GM18858 (cell line): Measurements from ENCODE around the gene KCNAB2.

Source experiments
- ATAC-seq: cut with Tn5 transposase; IDR thresholded peaks from one replicate; pipeline ENCODE4 v1.9.1; 2021; ENCODE audit not compliant: unreplicated experiment

KCNAB2 gene

DNA sequence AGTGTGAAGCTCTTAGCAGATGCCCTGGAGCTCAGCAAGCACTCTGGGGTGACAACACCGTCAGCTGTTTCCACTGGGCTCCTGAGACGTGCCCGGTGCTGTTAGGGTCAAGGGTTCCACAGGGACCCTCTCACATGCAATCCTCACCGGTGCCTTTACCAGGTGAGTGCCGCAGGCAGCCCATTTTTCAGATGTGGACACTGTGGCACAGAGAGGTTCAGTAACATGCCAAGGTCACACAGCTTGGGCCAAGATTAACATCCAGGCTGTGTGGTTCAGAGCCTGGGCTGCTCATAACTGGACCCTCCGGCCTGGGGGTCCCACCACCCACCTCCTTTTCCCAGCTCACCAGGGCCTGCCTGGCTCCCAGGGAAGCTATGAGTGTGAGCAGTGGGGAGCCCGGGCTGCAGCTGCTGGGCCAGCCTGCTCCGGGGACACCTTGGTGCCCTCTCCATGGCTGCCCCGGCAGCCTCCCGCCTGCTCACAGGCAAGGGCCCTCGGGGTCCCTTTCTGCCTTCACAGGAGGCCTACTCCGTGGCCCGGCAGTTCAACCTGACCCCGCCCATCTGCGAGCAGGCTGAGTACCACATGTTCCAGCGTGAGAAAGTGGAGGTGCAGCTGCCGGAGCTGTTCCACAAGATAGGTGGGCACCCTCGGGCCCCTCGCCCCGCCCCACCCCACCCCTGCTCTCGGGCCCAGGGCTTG lies 49.3 kb downstream of the KCNAB2 start:
- no peak for ATAC-seq

DNA sequence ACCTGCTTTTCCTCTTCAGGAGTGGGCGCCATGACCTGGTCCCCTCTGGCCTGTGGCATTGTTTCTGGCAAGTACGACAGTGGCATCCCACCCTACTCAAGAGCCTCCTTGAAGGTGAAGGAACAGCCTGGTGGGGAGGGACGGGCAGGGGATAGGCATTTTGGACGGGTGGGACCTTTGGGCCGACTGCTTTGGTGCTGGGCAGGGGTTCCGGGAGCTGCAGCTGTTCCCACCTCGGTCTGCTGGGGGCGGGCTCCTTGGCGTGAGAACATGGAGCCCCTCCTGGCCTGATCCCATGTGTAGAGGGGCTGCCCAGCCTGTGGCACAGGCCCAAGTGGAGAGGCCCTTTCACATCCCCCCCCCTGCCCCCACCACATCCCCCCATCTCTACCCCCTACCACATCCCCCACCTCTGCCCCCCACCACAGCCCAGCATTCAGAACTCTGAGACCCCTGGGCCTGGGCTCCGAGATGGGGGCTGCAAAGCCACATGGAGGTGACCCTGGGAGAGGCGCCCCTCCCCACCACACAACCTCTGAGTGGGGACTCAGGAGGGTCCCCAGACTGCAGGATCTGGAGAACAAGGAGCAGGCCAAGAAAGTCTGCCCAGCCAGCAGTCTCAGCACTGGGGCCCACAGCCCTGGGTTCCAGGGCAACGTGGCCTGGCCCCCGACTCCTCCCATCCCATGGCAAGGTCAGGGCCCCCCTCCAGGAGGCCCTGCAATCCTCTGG lies 50.0 kb downstream of the KCNAB2 start:
- ATAC-seq = no peak

DNA sequence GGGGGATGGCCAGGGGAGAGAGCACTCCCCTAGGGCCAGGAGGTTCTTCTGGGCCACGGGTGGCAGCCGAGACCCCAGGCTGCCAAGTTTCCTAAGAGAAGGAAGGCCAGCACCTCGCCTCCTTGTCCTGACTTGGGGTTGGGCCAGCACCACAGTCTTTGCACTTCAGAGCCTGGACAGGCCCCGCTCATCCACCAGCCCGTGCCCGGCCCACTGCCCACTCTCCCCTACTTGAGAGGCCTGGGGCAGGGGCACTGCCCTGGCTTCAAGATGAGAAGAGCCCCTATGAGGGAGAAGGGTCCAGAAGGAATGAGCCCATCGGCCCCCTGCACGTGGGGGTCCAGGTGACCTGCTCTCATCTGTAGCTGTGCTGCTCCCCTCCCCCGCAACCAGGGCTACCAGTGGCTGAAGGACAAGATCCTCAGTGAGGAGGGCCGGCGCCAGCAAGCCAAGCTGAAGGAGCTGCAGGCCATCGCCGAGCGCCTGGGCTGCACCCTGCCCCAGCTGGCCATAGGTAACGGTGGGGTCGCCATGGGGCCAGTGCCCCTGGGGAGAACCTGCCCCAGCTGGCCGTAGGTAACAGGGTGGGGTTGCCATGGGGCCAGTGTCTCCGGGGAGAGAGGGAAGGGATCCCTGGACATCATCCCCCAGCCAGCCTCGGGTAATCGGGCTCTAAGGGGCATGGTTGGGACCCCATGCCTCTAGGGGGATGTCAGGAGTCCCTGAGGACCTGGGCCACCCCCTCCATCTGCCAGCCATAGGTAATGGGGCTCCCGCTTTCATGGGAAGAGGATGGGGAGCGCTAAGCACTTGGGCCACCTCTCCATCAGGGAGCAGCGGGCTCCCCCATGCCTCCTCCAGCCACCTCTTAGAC lies 50.8 kb downstream of the KCNAB2 start:
- no peak for ATAC-seq

DNA sequence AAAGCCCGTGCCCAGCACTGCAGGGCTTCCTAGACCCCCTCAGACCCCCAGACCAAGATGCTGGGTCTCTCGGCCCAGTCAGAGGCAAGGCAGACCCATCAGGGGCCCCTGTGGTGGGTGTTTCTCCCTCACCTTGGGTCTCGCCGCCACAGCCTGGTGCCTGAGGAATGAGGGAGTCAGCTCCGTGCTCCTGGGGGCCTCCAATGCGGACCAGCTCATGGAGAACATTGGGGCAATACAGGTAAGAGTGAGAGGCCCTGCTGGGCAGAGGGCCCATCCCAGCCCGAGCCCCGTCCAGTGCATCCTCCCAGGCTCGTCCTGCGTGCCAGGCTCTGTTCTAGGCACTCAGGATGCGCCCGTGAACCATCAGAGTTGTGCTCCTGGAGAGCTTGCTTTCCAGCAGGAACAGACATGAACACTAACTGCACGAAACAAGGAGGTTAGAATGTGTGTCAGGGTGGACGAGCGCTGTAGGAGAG lies 51.5 kb downstream of the KCNAB2 start:
- ATAC-seq = no peak

DNA sequence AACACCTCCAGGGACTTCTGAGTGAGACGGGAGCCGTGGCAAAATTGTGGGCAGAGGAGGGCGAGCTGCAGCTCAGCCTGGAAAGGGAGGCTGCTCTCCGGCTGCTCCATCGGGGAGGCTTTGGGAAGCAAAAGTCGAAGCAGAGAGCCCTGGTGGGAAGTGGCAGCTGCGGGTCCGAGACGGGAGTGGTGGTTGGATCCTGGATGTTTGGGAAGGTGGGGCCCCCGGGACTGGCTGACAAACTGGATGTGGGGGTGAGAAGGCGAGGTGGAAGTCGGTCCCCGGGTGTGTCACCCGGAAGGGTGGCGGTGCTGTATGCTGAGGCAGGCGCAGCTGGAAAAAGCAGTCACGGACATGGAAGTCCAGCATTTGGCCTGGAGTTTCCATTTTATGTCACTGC lies 52.1 kb downstream of the KCNAB2 start:
- ATAC-seq = no peak

DNA sequence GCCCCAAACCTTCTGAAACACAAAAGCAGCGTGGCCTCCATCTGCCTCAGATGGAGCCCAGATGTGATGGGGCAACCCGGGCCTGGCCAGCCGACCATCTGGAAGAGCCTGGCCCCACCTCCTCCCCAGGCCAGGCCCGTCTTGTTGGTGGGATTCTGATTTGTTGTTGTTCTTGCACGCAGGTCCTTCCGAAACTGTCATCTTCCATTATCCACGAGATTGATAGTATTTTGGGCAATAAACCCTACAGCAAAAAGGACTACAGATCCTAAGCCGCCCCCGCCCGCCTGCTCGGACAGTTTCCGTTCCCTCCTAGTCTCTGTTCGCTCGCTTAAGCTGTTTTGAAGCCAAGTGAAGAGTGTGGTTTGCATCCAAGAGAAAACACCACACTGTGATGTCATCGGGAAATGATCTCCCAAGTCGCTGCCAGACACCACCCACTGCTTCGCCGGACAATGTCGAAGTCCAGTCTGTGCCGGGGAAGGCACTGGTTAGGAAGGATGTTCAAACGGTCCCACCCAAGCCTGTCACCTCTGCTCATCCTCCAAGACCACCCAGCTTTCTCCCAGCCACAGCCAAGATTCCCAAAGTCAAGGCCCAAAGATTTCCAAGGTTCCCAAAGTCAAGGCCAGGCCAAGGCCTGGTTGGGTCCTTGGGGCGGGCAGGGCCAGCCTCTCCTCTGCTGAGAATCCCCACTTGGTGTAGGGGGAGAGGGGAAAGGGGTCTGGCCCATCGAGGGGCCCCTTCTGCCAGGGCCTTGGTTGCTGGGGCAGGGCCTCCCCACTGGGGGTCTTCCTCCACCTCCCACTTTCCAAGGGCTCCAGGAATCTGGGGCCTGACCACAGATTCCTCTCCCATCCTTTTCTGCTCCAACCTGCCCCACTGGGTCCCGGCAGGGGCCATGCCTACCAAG lies 52.9 kb downstream of the KCNAB2 start:
- no peak for ATAC-seq

DNA sequence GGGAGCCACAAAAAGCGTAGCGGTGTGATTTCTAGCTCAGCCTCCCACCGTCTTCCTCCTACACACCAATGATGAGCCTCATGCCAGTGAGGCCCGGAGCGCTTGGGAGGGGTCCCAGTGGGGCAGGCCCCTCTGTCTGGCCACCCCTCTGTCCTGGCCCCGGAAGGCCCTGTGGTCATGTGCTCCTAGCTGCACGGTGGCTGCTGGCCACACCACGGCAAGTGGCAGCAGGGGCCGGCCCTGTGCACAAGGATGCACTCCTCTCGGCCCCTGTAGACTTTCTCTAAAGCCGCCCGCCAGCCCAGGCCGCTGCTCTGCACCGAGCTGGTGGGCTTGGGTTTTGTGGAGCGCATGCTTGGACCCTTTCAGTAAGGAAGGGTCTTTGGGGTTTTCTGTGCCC lies 53.6 kb downstream of the KCNAB2 start:
- ATAC-seq = no peak

DNA sequence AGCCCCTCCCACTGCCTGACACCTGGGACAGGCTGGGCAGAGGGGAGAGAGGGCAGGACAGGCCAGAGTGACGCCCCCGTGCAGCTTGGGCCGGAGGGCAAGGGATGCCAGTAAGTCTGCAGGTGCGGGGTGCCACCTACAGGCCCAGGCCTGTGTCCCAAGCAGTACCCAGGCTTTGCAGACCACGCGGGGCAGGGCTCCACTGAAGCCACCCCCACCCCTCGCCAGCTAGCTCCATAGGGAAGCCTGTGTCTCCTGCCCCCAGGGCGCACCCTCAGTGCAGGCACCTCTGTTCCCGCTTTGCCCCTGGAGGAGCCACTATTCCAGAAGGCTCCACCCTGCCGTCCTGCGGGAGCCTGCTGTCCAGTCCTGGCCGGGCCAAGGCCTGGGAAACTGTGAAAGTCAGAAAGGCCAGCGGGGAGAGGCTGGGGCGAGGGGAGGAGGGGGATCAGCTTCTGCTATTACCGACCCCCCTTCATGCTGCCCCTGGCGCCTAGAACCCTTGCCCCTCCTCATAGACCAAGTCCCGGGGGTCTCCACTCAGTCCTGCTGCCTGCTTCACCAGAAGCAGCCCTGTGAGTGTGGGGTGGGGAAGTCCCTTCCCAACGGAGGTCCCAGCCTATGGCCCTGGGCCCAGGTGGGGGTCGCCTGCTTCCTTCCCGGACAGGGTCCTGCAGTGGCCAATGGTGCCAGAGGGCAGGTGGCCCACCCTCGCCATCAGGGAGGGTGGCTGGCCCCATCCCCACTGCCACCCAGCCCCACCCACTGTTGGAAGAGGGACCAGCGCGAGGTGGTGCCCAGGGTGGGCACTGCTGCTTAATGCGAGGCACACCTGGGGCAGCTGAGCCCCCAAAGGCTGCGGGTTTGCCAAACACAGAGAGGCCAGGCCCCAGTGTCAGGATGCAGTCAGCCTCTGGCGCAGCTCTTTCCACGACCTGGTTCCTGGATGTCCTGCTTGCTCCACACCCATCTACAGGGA lies 54.4 kb downstream of the KCNAB2 start:
- ATAC-seq = no peak

DNA sequence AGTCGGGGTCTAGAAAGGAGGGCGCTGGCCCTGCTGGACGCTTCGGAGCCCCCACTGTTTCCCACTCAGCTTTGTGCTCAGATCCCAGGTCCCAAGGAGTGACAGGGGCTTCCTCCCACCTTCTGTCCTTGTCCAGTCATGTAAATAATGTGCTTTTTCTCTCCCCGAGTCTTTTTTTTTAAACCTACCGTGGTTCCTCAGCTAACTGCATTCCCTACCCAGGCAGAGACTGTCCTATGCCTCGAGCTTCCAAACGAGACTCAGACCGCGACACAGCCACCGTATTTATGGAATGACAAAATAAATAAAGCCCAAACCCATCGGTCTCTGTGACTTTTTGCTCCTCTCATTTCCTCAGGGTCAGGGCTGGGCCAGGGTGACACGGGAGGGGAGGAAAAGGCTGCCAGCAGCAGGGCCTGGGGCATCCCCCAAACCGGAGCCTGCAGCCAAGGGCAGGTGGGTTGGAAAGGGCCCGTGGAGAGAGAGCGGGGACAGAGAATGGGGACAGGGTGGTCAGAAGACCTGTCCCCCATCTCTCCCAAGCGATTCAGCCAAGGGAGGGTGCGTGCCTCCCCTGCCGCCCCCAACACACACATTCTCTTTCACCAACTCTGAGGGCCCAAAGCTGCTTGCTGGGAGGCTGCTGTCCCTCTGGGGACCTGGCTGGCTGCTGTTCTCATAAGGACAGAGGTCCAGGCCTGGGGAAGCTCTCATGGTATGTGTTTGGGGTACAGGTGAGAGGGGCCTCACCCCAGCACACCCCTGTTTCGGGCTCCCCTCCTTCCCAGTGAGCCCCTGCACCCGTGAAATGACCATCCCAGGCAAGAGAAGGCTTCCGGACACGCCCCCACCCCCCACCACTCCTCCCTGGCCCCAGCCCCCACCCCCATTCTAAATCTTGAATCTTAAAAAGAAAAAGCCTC lies 55.4 kb downstream of the KCNAB2 start:
- no peak for ATAC-seq

DNA sequence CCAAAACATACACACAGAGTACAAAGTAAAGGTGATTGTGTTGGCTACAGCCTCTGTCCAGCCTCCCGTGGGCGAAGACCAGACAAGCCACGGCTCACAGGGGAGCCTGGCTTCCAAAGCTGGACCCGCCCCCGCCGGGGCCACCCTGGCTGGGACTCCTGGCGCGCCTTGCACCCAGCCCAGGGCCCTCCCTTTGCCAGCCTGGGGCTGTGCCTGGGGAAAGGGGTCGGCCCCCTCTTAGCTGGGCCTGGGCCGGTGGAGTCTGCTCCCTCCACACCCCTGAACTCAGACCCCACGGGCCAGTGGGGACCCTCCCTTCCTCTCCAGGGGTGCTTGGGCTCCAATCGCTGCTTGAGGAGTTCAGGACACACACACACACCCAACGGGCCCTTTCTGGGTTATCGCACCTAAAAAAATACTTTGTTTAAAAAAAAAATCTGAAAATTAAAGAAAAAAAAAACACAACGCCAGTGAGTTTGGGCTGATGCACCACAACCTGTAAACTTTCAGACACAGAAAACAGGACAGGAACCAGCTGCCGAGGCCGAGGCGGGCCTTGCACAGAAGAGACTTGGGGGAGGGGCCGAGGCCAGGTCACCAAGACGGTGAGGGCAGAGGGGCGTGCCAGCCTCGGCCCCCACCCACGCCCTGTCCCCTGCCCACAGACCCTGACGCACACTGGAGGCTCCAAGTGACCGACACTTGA lies 56.3 kb downstream of the KCNAB2 start:
- ATAC-seq = no peak

DNA sequence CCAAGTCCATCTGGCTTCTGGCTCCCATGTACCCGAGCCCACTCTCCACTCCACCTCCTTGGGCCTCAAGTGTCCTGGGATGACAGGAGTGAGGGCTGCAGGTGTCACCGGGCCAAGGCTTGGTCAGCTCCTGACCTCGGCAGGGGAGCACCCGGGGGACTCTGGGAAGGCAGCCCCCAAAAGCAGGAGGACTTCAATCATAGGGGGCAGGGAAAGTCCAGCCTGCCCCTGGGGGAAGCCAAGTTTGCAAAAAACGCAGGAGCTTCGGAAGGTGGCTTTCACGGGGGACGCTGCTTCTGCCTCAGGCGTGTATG lies 56.8 kb downstream of the KCNAB2 start:
- no peak for ATAC-seq

DNA sequence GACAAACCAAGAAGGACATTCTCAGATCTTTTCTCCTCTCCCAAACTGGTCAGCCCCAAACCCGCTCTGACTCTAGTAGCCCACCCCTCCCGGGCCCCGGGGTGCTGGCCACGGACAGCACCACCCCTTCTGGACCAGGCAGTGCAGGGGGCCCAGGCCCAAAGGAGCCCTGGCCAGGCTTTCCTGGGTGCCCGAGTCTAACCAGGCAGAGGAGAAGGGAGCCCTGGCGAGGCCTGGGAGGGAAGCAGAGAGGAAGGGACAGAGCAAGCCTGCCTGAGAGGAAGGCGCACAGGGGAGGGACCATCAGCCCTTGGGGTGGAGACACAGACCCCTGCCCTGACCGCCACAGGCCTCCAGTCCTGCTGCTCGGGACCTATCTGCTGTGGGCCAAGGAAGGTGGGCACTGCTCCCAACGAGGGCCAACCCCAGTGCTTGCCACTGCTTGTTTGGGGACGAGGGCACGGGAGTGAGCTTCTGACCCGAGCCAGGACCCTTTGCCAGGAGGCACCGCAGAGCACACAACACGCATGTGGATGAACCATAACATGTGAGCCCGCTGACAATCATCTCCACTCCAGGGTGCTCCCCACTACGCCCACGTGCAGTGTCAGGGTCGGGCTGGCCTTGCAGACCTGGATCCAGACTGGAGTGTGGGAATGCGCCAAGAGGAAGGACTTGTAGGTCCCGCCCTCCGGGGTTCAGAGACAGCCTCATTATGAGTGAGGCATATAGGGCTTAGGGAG lies 57.6 kb downstream of the KCNAB2 start:
- ATAC-seq = no peak

DNA sequence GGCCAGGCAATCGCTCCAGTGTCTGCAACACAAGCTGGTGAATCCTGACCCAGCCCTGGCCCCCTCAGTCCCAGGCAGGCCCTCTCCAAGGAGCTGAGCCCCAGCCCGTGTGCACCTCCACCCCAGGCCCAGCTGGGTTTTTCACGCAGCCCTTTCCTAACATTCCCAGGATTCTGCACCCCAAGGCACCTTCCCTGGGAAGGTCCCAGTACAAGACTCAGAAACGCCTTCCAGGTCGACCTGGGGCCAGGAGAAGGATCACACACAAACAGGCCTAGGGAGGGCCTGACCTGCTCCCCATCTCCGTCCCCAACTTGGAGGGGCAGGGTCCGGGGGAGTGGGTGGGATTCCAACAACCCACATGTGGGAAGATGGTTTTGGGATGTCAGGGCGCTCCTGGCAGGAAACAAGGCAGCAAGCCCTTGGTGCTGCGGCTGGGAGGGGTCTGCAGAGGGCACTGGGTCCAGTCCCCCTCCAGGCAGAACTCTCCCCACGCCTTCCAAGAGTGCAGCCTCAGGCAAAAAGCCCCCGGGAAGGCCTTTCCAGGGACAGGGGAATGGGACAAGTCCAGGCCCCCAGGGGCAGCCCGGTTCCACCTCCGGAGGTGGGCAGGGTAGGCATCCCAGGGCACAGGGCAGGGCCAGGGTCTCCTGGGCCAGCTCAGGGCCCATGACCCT lies 58.3 kb downstream of the KCNAB2 start:
- no peak for ATAC-seq

DNA sequence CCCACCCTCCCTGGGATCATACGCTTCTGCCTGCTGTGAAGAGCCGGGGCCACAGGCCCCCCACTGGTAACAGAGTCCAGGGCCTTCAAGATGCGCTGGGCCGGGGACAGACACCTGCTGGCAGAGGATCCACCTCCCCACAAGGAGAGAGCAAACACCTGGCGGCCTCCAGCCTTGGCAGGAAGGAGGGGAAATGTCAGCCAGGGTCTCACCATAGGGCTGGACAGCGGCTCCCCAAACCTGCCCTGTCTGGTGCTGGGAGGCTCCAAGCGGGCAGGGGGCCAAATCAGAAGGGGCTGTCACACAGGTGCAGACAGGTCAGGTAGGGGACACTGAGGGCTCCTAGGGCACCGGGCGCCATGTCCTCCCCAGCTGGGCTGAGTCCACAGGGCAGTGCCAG lies 58.9 kb downstream of the KCNAB2 start:
- ATAC-seq = no peak

DNA sequence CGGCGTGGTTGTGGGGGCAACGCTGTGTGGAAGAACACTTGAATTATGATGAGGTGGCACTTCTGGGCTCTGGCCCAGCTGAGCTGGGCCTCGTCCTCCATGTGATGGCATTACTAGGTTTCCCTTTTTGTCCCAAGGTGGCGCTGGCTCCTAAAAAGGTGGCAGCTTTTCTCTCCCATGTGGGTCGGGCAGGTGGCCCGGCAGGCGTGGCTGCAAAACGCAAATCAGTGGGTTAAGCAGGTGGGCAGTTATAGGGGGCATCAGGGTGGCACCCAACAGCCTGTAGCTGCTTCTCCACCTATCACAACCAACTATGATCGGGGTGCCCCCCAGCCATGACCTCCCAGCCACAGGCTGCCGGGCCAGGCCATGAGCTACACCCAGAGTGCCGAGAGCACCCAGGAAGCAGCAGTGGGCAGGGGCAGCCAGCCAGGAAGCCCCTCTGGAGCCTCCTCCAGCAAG lies 59.6 kb downstream of the KCNAB2 start:
- no peak for ATAC-seq

DNA sequence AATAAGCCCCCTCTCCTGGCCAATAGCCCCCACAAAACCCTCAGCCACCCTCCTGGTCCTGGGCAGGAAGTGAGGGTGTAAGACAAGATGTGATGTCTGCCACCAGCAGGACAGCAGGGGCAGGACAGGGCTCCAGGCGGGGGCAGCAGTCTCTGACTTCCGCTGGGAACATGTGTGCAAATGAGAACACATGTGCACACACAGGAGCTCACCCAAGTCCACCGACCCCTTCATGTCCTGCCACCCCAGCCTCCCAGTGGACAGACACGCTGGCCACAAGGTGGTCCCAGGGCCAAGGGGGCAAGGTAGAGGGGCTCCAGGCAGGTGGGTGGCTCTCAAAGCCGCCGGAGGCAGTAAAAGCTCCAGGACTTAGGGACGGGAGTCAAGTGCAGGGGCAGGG lies 60.1 kb downstream of the KCNAB2 start:
- no peak for ATAC-seq

DNA sequence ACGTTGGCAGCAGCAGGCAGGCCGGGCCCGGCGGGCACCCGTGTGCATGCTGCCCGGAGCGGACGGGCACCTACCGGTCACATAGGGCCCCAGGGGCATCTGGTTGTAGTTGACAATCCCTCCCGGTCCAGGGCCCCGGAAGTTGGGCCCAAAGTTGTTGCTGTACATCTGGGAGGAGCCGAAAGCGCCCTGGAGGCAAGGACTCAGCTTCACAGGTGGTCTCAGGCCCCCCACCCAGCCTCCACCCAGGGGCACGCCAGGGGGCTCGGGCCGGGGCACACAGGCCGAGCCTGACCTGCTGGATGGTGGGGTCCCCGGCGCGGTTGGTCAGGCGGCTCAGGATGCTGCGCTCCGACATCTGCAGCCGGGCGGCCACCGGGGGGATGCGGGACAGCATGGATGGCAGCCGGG lies 60.6 kb downstream of the KCNAB2 start:
- ATAC-seq = no peak
